Right renal cortex interstitium (tissue), 3 donors: ENCODE data around the gene KRTAP9-9. TPM values are rescaled to one million over a fixed set of nuclear protein-coding genes. Genes with fewer than 3 reads are reported as not detected.
"Not testable (repeated sequence)": the region's sequence is repeated elsewhere in the genome, so short reads cannot be mapped to it uniquely, and the experiment has no call there.

Experiments used
- DNase-seq, 3 donors: peaks; one replicate each; pipeline ENCODE4 v3.0.0-alpha.2; 2013; ENCODE audit warnings: low read depth in 3 of 3, low spot score in 2 of 3
- polyA plus RNA-seq, 3 donors: library from polyadenylated mRNA; unstranded; fragments of 120-200 nt; gene quantifications; one replicate each; pipeline ENCODE4 v1.2.1, GENCODE V29; 2013; ENCODE audit not compliant: insufficient read length in 3 of 3

The KRTAP9-9 gene
- polyA plus RNA-seq, 3 donors = not detected

DNA sequence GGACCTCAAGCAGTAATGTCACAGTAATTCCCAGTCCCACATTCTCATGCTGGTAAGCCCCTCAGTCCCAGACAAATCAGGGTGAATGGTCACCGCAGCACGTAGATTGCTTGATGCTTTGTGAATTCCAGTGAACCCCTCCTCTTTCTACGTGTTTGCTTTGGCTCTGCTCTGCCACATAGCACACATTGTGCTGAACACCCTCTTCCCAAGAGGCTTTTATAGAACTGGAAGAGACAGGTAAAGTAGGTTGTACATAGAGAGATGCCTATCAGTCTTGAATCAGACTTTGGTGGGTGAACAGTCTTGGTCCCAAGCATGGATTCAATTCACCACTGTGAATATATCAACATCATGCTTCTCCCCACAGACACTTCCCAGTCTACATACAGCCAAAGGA is 9.4 kb downstream of the KRTAP9-9 start:
- no peak for DNase-seq

DNA sequence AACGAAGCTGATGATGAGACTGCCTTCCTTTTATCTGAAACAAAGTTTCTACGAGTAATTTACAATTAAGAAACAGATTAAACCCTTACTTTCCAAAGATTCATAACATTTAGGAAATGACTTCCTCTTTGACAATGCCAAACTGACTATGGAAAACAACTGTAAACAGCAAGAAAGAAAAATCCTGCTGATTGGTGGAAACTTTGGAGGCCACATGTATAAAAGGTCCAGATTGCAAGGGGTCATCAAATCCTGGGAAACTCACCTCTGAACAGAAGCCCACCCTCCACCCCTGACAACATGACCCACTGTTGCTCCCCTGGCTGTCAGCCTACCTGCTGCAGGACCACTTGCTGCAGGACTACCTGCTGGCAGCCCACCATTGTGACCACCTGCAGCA is 9.9 kb downstream of the KRTAP9-9 start, which contains the start of gene KRTAP9-6:
TSS of gene KRTAP9-6 (plus strand) at position 301 of the 400 bp plus-strand sequence. CDS start at position 301, 0 bp downstream.
- no peak for DNase-seq

DNA sequence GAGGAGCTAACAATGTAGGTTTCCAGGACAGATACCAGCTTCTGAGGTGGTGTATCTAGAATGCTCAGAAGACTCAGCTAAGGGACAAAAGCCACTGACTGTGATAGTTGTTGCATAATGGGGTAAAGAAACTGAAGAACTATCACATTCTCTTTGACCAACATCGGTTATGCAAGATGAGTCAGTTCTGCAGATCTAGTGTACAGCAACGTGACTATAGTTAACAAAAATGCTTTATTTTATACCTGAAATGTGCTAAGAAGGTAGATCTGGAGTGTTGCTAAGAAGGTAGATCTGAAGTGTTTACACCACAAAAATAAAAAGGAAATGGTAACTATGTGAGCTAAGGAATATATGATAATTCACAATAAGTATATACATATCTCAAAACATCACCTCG is 12.5 kb downstream of the KRTAP9-9 start:
- DNase-seq = no peak

DNA sequence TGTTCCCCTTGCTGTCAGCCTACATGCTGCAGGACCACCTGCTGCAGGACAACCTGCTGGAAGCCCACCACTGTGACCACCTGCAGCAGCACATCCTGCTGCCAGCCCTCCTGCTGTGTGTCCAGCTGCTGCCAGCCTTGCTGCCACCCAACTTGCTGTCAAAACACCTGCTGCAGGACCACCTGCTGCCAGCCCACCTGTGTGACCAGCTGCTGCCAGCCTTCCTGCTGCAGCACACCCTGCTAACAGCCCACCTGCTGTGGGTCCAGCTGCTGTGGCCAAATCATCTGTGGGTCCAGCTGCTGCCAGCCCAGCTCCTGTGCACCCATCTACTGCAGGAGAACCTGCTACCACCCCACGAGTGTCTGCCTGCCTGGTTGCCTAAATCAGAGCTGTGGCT is 16.1 kb downstream of the KRTAP9-9 start:
- DNase-seq = not testable (repeated sequence)

DNA sequence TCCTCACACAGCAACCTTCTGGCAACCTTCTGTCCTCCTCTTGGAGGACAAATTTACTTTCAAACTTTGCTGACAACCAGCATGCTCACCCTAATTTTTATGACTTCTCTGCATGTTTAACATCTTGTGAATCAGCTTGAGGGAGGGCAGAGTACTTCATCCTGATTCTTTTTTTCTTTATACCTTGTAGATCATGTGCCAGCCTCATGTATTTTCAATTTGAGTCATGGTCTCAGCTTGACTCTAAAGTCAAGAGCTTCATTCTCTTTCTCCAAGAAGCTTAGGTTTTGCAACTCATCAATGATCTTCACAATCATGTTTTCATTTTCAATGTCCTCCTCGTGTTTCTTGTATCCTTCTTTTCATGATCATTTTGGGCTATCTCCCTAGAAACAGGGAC is 16.7 kb downstream of the KRTAP9-9 start:
- DNase-seq = no peak

DNA sequence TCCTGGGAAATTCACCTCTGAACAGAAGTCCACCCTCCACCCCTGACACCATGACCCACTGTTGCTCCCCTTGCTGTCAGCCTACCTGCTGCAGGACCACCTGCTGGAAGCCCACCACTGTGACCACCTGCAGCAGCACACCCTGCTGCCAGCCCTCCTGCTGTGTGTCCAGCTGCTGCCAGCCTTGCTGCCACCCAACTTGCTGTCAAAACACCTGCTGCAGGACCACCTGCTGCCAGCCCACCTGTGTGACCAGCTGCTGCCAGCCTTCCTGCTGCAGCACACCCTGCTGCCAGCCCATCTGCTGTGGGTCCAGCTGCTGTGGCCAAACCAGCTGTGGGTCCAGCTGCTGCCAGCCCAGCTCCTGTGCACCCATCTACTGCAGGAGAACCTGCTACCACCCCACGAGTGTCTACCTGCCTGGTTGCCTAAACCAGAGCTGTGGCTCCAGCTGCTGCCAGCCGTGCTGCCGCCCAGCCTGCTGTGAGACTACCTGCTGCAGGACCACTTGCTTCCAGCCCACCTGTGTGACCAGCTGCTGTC is 20.5 kb downstream of the KRTAP9-9 start, which contains the start of gene KRTAP9-7:
TSS of gene KRTAP9-7 (plus strand) at position 51 of the 543 bp plus-strand sequence. CDS start at position 51, 0 bp downstream.
- not testable (repeated sequence) for DNase-seq

DNA sequence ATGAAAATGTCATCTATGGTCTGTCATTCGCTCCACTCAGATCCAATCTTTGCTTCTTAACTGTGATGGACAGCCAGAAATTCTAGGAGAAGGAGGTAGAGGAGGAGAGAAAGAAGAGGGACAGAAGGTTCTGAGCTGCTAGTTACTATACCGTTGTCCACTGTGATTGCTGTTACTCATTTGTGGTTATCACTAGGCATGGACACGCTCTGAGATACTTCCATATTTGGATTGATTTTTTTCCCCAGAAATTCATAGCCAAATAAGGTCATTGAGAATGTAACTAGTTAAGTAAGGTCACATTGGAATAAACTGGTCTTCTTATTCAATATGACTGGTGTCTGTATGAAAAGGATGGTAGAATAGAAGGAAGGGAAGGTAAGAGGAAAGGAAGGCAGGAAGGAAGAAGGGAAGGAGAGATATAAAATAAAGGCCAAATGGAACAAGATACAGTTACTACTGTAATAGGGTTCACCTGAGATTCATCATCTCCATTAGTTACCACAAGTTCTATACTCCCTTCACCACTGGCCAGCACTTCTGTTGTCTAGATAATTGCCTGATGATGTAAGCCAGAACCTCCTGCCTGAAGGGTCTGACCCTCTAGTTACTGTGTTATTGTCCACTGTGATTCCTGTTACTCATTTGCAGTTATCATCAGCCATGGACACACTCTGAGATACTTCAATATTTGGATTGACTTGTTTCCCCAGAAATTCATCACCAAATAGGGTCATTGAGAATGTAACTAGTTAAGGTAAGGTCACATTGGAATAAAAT is 23.2 kb downstream of the KRTAP9-9 start:
- no peak for DNase-seq

DNA sequence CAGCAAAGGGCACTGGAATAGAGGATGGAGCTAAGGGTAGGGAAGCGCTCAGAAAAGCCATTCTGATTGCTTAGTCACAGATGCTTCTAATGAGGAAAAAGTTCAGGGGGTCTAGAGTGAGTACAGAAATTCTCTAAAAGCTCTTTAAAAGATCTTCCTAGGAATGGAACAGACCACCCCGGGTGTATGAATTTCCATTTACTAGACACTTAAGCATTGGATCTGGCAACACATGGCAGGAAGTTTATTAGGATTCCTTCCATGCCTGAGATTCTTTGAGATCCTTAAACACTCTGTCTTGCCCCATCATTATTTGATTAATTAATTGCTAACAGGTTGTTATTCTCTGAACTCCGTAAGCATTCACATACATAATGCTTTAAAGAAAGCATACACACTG is 28.9 kb downstream of the KRTAP9-9 start:
- DNase-seq = no peak

DNA sequence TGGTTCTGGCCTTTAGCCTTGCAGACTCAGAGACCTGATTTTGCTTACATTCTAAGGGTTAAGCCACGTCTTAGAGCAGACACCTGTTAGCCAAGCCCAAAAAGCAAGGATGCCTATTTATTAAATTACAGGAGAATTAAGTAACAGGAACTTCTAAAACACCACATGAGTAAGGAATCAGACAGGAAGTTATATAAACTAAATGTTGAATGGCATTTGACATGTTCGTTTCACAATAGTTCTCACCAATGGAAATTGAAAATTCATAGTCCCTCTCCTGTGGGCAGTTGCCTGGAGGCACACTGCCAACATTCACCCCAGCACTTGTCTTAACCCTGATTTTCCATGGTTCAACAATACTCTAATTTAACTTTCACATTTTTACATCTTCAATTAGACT is 29.4 kb downstream of the KRTAP9-9 start:
- DNase-seq = no peak

DNA sequence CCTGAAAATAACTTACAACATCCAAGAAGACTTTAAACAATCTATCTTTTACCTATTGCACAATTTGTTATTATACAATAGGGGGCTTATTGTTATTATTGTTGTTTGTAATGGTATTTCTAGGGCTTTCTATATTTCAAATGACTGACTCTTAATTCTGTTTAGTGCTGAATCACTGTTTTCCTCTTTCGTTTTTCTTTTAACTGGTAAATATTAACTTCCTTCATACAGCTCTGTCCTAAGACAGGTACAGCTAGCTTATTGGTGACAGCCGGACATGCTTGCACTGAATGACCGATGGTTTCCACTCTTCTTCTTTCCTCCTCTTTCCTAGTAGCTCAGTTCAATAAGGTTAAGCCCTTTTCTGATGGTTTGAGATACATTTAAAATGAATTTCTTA is 31.9 kb downstream of the KRTAP9-9 start:
- DNase-seq = no peak

DNA sequence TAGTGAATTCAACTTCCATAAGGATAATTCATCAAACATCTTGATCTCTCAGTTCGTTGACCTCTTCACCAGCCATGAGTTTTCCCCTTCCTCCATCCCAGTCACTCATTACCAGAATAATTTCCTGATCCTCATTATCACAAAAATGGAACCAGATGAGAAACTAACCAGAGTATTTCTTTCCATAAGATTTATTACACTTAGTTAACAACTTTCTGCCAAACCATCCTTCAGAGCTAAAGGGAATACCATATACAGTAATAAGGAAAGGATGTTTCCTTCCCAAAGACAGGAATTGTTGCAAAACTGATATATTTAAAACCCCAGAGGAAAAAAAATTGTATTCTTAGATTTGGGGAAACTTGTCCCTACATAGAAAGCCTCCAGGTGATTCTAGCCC is 38.8 kb downstream of the KRTAP9-9 start:
- DNase-seq = no peak

DNA sequence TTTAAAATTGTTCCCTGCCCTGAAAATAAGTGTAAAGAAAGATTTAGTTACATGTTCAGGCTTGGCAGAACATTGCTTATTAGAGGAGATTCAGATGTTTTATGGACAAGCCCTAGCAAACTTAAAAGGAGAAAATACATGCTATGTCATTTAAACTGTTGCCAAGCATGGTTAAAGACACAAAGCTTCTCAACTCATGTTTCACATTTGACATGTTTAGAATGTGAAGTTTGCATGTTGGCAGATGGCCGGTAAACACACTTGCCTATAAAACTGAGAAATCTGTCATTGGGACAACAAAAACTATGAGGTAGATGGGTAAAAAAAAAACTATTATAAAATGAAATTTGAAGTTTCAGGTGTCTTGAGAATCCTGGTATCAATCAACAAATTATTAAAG is 41.7 kb downstream of the KRTAP9-9 start:
- no peak for DNase-seq

DNA sequence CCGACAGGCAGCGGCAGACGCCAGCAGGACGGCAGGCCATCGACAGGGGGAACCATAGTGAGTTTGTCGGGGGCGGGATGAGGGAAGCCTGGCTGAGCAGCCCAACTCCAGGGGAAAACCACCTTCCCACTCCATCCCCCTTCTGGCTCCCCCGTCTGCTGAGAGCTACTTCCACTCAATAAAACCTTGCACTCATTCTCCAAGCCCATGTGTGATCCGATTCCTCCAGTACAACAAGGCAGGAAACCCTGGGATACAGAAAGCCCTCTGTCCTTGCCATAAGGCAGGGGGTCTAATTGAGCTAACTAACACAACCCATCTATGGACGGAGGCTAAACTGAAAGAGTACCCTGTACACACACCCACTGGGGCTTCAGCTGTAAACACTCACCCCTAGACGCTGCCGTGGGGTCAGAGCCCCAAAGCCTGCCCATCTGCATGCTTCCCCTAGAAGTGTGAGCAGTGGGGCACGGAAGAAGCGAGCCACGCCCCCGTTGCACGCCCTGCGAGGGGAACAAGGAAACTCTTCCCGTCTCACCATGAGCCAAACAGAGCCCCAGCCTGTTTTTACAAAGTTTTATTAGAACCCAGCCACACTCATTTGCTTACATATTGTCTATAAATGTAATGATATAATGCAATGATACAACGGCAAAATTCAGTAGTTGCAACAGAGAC is 43.4 kb downstream of the KRTAP9-9 start:
- no peak for DNase-seq

DNA sequence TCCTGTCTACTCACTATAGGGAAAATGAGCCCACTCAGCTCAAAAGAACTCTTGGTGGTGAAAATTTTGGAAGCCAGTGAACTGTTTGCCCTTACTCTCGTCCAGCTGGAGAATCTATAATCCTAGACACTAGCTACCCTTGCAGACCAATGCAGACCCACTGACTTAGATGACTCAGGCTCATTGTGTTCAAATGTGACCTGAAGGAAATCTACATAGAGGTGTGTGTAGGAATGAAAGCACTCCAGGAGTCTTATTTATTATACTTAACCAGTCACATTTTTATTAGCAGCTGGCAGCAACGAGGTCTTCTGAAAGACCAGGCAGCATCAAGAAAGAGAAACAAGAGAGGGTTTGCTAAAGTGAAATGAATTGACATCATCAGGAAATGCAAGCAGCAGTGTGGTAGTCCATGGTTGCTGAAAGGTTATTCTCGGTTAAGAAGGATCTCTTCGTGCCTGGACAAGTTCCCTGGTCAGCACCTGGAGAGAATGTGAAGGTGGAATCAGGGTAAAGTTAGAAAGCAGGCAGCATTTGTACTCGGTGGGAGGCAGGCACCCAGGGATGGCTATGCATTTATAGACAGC is 46.1 kb downstream of the KRTAP9-9 start:
- no peak for DNase-seq

DNA sequence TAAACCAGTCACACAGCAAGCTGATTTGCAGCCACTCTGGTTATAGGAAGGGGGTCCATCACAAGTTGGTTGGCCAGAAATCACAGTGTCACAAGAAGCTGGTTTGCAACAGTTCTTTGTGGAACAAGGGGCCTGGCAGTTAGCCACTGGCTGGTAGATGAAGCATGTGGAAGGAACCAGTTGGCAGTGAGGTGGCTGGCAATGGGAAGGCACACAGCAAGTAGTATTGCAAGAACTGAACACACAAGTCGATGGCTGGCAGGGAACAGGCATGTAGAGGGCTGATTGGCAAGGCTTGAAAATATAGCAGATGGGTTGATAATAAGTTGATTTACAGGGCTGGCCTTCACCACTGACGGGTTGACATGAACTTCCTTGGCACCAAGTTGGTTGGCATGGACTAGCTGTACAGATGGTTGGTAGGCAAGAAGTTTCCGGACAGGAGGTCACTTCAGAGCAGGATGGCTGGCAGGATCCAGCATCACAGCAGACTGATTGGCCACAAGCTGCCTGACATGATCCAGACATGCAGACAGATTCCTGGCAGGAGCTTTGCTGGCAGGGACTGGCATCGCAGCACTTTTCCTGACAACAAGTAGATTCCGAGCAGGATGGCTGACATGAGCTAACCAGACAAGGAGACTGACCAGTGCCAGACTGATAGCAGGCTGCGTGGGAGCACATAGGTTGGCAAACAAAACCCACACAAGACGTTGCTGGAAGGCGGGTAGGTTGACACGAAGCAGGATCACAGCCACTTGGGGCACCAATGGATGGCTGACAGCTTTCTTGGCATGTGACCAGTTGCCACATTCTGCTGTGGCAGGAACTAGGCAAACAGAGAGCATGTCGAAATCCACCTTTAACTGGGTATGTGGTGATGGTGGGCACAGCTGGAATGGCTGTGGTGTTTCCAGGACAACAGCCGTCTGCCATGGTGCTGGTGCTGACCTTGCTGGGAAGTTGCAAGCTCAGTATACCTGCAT is 47.0 kb downstream of the KRTAP9-9 start, which contains the start of gene KRTAP29-1:
TSS of gene KRTAP29-1 (minus strand) at position 936 of the 986 bp plus-strand sequence. CDS start at position 936, 0 bp downstream.
- DNase-seq = no peak

DNA sequence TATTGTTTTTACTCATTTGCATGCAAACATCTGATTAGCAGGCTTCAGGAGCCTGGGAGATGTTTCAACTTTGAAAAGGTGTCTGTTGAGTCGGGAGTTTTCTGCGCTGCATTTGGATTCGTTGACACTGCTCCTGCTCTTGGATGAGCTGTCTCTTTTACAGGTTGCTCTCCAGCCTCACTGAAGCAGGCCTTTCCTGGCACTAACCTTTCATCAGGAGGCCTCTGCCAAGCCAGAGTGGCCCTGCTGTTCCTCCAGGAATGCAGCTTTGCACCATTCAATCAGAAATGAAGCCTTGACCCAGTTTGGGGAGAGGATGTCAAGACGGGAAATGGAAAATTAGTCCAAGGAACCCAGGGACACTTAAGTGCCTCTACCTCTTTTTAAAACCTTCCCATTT is 47.8 kb downstream of the KRTAP9-9 start:
- DNase-seq = no peak

DNA sequence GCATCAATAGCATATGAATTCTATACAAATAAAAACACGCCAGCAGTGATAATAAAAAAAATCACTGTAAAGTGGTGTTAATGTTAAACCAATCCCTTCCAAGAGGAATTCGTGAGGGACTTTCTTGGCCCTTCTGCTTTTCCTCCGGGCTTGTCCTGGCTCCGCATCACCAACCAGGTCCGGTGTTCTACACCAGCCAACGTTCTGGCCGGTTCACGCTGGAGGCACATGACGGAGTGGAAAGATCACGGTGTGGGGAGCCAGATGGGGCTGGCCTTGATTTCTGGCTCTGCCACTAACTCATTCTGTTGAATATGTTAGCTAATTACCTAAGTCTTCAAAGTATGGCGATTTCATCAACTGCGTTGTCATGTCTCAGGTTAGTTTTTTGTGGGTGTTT is 48.9 kb downstream of the KRTAP9-9 start:
- no peak for DNase-seq
